ENCODE measurements around the gene MPO.

GRCh38 chr17:58329810-58330537 lies 49.2 kb upstream of the MPO start:
- TF ChIP-seq POLR2A (IDR thresholded peaks at IDR 0.05) (no peak), CTCF (IDR thresholded peaks at IDR 0.05) (no peak)

Measured in stomach (tissue), 4 donors.